ENCODE results near the gene MMEL1.
"Not testable (repeated sequence)": the region's sequence is repeated elsewhere in the genome, so short reads cannot be mapped to it uniquely, and the experiment has no call there.

GRCh38 chr1:2550309-2550861 lies 82.4 kb downstream of the MMEL1 start:
- not testable (repeated sequence) for TF ChIP-seq ZNF121 (CRISPR knock-in tag; IDR thresholded peaks at IDR 0.05); FOXJ3 (CRISPR knock-in tag; IDR thresholded peaks at IDR 0.05; ENCODE audit: borderline replicate concordance); CTCF (IDR thresholded peaks at IDR 0.05); PRDM15 (CRISPR knock-in tag; IDR thresholded peaks at IDR 0.05); NFE2L1 (CRISPR knock-in tag; IDR thresholded peaks at IDR 0.05); NR3C1 (CRISPR knock-in tag; conservative IDR thresholded peaks at IDR 0.05; ENCODE audit: low read depth)
- TF ChIP-seq, protein P1, sequence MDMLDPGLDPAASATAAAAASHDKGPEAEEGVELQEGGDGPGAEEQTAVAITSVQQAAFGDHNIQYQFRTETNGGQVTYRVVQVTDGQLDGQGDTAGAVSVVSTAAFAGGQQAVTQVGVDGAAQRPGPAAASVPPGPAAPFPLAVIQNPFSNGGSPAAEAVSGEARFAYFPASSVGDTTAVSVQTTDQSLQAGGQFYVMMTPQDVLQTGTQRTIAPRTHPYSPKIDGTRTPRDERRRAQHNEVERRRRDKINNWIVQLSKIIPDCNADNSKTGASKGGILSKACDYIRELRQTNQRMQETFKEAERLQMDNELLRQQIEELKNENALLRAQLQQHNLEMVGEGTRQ (CRISPR knock-in tag; IDR thresholded peaks at IDR 0.05), result not testable (repeated sequence)
- TF ChIP-seq, protein P2, sequence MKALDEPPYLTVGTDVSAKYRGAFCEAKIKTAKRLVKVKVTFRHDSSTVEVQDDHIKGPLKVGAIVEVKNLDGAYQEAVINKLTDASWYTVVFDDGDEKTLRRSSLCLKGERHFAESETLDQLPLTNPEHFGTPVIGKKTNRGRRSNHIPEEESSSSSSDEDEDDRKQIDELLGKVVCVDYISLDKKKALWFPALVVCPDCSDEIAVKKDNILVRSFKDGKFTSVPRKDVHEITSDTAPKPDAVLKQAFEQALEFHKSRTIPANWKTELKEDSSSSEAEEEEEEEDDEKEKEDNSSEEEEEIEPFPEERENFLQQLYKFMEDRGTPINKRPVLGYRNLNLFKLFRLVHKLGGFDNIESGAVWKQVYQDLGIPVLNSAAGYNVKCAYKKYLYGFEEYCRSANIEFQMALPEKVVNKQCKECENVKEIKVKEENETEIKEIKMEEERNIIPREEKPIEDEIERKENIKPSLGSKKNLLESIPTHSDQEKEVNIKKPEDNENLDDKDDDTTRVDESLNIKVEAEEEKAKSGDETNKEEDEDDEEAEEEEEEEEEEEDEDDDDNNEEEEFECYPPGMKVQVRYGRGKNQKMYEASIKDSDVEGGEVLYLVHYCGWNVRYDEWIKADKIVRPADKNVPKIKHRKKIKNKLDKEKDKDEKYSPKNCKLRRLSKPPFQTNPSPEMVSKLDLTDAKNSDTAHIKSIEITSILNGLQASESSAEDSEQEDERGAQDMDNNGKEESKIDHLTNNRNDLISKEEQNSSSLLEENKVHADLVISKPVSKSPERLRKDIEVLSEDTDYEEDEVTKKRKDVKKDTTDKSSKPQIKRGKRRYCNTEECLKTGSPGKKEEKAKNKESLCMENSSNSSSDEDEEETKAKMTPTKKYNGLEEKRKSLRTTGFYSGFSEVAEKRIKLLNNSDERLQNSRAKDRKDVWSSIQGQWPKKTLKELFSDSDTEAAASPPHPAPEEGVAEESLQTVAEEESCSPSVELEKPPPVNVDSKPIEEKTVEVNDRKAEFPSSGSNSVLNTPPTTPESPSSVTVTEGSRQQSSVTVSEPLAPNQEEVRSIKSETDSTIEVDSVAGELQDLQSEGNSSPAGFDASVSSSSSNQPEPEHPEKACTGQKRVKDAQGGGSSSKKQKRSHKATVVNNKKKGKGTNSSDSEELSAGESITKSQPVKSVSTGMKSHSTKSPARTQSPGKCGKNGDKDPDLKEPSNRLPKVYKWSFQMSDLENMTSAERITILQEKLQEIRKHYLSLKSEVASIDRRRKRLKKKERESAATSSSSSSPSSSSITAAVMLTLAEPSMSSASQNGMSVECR (CRISPR knock-in tag; IDR thresholded peaks at IDR 0.05; ENCODE audit: borderline replicate concordance), result not testable (repeated sequence)
